ENCODE measurements around the gene NPFFR1.

DNA sequence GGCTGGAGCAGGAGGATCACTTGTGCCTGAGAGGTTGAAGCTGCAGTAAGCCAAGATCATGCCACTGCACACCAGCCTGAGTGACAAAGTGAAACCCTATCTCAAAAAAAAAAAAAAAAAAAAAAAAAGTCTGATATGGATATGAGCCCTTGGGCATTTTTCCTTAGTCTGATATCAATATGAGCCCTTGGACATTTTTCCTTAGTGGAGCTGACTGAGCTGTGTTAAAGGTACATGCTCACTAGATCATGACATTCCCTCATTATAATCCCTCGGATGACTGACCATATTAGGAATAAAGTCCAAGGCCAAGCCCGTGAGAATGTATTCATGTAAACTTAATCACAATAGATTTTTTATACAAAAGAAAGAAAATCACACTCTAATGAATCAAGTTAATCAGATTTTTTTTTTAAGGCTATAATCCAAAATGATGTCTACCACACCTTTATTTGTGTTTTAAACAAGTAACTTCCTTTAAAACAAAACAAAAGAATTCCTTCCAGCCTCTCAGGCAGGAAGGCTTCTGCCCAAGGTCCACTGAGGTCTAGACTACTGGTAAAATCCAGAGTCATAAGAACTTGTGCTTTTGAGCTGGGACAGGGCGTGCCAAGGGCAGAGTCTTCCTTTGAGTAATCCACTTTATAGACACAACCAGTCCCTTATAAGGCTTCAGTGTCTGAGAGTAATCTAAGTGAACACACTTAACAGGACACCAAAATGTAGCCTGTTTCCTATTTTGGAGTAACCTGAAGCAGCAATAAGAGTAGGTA, 56.1 kb downstream of the NPFFR1 start:
- TF ChIP-seq POLR2A (IDR thresholded peaks at IDR 0.05) (no peak), POLR2AphosphoS5 (IDR thresholded peaks at IDR 0.05; ENCODE audit: insufficient read depth in 1 of 2, low read depth in 1 of 2) (peak in 1 of 2 donors; percentile 61)
- TF ChIP-seq, protein P1, sequence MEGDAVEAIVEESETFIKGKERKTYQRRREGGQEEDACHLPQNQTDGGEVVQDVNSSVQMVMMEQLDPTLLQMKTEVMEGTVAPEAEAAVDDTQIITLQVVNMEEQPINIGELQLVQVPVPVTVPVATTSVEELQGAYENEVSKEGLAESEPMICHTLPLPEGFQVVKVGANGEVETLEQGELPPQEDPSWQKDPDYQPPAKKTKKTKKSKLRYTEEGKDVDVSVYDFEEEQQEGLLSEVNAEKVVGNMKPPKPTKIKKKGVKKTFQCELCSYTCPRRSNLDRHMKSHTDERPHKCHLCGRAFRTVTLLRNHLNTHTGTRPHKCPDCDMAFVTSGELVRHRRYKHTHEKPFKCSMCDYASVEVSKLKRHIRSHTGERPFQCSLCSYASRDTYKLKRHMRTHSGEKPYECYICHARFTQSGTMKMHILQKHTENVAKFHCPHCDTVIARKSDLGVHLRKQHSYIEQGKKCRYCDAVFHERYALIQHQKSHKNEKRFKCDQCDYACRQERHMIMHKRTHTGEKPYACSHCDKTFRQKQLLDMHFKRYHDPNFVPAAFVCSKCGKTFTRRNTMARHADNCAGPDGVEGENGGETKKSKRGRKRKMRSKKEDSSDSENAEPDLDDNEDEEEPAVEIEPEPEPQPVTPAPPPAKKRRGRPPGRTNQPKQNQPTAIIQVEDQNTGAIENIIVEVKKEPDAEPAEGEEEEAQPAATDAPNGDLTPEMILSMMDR (IDR thresholded peaks at IDR 0.05), result no peak
